Bronchial epithelial cell (primary cell): ENCODE results near the gene PGBD5. TPM values are rescaled to one million over a fixed set of nuclear protein-coding genes. Genes with fewer than 3 reads are reported as not detected.

Source experiments
- DNase-seq: peaks from one replicate; pipeline ENCODE4 v3.0.0-alpha.2; 2010; ENCODE audit warnings: low read depth
- FAIRE-seq: peaks from 2 replicates; lab custom pipeline; 2011; peaks lifted over from hg19 to GRCh38; lab: Jason Lieb, UNC
- H3K27me3 ChIP-seq: 2 replicates; pipeline ENCODE4 v1.5.1; 2011; ENCODE audit warnings: low read length; ENCODE audit not compliant: control insufficient read depth, insufficient read depth
- H3K36me3 ChIP-seq: 2 replicates; pipeline ENCODE4 v1.5.1; 2011; ENCODE audit warnings: low read length; ENCODE audit not compliant: control insufficient read depth, insufficient read depth
- H3K4me3 ChIP-seq: 2 replicates; pipeline ENCODE4 v1.5.1; 2011; ENCODE audit warnings: mild to moderate bottlenecking, low read depth, low read length, control low read depth
- total RNA-seq: library from RNA; depleted of rRNA; stranded (reverse); fragments of >200 nt; gene quantifications from 2 replicates; pipeline ENCODE4 v1.2.1, GENCODE V29; 2014
- TF ChIP-seq, protein P1 (sequence below): IDR thresholded peaks from 2 replicates; pipeline ENCODE4 v1.5.1; 2011; ENCODE audit warnings: mild to moderate bottlenecking, moderate library complexity, low read length, control low read depth, inconsistent platforms; ENCODE audit not compliant: insufficient read depth, severe bottlenecking

PGBD5 gene
- total RNA-seq, 1 donor from 2014 or later = under 0.01 TPM

DNA sequence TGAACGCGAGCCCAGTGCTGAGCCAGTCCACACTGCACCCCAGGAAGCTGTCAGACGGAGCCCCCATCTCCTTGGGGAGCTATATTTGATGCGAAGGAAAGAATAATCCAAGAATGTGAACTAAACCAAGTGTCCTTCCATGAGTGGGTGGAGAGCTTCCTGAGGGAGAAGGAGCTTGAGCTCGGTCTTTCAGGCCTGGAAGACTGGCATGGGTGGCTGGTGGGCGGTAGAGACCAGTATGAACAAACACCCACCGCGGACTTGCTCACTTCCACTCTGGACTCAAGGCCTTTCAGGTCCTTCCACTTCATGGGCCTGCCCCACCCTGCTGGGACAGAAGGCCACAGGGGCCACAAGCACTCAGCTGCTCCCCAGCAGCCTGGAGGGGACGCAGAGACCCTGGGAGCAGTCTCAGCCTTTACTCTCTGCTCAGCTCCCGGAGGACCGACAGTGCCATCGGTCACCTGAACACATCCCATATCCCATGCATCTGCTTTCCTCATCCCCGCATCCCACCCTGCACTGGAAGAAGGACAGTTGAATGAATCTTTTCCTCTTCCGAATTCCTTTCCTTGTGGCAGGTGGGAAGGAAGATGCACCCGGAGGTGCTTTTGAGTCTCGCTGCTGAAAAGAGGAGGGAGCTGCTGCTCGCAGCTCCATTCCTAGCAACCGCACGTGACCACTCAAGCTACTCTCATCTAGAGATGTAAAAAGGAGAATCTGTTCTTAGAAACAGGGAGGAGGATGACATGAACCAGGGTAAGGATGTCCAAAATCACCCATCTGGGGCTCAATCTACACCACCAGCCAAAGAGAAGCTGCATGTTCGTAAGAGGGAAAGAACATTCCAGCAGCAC lies 92.3 kb downstream of the PGBD5 start:
- no peak for DNase-seq
- FAIRE-seq = no peak
- Histone ChIP-seq H3K4me3 (no peak overlapping the region), H3K36me3 (no peaks in the 10 kb centered on the region), H3K27me3 (no peaks in the 10 kb centered on the region)
- TF ChIP-seq, protein P1, sequence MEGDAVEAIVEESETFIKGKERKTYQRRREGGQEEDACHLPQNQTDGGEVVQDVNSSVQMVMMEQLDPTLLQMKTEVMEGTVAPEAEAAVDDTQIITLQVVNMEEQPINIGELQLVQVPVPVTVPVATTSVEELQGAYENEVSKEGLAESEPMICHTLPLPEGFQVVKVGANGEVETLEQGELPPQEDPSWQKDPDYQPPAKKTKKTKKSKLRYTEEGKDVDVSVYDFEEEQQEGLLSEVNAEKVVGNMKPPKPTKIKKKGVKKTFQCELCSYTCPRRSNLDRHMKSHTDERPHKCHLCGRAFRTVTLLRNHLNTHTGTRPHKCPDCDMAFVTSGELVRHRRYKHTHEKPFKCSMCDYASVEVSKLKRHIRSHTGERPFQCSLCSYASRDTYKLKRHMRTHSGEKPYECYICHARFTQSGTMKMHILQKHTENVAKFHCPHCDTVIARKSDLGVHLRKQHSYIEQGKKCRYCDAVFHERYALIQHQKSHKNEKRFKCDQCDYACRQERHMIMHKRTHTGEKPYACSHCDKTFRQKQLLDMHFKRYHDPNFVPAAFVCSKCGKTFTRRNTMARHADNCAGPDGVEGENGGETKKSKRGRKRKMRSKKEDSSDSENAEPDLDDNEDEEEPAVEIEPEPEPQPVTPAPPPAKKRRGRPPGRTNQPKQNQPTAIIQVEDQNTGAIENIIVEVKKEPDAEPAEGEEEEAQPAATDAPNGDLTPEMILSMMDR = no peak

DNA sequence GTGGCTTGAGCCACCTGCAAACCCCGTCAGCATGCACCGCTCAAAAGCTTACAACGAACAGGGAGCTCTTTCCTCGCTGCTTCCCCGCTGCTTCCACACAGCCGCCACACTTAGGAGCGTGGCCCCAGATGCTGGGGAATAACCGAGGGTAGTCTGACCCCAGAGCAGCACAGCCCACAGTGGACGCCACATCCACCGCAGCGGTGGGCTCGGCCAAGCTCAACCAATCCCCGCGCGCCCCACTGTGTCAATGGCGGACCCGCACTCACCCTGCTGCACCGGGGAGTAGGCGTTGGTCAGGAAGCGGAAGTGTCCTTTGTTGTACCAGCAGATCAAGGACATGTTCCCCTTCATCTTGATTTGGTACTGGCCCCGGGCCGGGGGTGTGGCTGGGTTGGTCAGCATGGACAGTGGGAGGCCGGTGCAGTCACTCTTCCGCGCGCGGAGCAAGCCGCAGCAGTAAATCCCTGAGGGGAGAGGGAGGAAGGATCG lies 93.5 kb downstream of the PGBD5 start:
- Histone ChIP-seq H3K4me3 (no peak overlapping the region), H3K36me3 (no peaks in the 10 kb centered on the region), H3K27me3 (no peaks in the 10 kb centered on the region)
- TF ChIP-seq, protein P1 = no peak
- FAIRE-seq (no peak), DNase-seq (no peak)

DNA sequence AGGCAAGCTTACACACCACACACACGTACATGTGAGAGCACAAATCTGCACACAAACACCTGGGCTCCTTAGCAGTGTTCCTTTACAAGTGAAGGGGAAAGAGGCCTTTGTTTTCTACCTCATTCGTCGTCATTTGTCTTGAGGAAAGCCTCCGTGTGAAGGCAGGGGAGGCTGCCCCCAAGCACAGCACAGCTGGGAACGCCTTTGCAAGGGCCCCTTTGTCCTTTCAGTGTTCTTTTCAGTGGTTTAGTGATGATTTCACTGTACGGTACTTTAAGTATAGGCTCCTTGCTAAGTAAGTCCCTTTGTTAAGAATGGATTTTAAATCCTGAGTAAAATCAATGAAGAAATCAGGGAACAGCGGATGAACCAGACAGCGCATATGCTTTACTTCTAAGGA lies 94.1 kb downstream of the PGBD5 start:
- no peaks in the 10 kb centered on the region for H3K27me3 ChIP-seq

DNA sequence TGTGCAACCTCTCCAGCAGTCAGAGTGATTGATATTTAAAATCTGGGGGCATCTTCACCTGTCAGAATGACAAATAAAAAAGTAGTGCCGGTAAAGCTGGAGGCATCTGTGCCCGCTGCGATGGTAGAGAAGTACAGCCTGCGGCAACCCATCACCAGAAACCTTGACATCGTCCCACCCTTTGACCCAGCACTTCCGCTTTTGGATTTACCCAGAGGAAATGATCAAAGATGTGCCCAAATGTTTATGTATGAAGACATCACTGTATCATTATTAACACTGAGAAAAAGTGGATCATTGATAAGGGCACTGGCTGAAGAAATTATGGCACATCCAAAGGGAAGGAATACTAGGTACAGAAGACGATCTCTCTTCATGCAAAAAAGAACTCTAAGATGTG lies 96.0 kb downstream of the PGBD5 start:
- Histone ChIP-seq H3K36me3 (no peaks in the 10 kb centered on the region), H3K4me3 (no peak overlapping the region), H3K27me3 (no peaks in the 10 kb centered on the region)
- DNase-seq (no peak), FAIRE-seq (no peak)
- TF ChIP-seq, protein P1 = no peak

More for the DNA sequence above, 94.1 kb downstream of the PGBD5 start:
- TF ChIP-seq, protein P1 = no peak
- no peak for DNase-seq
- Histone ChIP-seq H3K4me3 (no peak overlapping the region), H3K36me3 (no peaks in the 10 kb centered on the region)
- FAIRE-seq = no peak

DNA sequence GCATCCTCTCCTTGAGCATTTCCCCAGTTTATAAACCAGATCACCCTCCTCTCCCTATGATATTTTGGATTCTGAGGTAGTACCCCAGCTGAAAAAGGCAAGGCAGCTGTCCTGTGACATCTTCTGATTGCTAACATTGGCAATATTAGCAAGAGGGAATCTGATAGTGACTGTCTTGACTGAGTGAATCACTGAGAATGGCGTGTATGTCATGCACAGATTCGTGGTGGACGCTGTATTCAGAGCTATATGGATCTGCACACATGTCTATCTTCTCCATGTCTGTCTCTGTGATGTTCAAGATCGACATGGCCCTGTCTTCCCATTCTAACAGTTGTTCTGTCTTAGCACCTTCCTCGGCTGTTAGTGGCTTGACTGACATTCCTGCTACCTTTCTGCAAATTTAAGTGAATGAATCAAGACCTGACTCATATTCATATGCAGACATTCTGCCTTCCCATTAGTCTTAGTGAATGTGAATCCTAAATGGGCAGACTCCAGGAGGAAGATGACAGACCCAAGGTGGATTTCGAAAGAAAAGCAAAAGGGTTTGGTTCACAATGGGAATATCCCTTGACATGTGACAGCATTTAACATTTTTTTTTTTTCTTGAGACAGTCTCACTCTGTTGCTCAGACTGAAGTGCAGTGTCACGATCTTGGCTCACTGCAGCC lies 97.7 kb downstream of the PGBD5 start:
- FAIRE-seq (no peak), DNase-seq (peak; percentile 82)
- TF ChIP-seq, protein P1 = no peak
- H3K4me3 ChIP-seq = no peak overlapping the region
- no peaks in the 10 kb centered on the region for H3K36me3 ChIP-seq
- H3K27me3 ChIP-seq = no peaks in the 10 kb centered on the region
